GM23338 (cell line): ENCODE measurements around the gene ARL13A.

Experiments
- POLR2AphosphoS5 ChIP-seq: IDR thresholded peaks from 2 replicates; pipeline ENCODE4 v1.6.1; 2016; ENCODE audit warnings: antibody characterized with exemption, low read depth
- TF ChIP-seq, protein P1 (sequence below), 2 experiments: fragments of 200-600 bp in 1 of 2; sonication (generic) in 1 of 2; conservative IDR thresholded peaks; 2 replicates each; pipeline versions ENCODE4 v1.5.1 to v1.6.1; 2016 to 2017; ENCODE audit warnings: antibody characterized with exemption in 2 of 2, low read depth in 2 of 2, mild to moderate bottlenecking in 2 of 2, moderate library complexity in 1 of 2

DNA sequence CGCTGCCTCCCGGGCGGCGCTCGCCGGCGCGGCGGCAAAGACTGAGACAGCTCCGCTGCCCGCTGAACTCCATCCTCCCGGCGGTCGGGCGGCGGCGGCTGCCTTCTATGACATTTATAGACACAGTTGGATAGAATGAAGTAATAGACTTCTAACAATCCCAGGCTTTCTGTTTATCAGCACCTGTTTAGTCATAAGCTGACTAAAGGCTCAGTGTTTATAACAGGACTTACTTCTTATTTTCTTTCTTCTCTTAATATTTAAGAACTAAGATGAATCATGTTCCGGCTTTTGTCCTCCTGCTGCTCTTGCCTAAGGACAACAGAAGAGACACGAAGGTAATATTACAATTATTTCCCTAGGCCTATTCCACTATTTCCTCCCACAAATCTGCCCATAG lies 3.9 kb downstream of the ARL13A start:
- TF ChIP-seq, protein P1, sequence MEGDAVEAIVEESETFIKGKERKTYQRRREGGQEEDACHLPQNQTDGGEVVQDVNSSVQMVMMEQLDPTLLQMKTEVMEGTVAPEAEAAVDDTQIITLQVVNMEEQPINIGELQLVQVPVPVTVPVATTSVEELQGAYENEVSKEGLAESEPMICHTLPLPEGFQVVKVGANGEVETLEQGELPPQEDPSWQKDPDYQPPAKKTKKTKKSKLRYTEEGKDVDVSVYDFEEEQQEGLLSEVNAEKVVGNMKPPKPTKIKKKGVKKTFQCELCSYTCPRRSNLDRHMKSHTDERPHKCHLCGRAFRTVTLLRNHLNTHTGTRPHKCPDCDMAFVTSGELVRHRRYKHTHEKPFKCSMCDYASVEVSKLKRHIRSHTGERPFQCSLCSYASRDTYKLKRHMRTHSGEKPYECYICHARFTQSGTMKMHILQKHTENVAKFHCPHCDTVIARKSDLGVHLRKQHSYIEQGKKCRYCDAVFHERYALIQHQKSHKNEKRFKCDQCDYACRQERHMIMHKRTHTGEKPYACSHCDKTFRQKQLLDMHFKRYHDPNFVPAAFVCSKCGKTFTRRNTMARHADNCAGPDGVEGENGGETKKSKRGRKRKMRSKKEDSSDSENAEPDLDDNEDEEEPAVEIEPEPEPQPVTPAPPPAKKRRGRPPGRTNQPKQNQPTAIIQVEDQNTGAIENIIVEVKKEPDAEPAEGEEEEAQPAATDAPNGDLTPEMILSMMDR (conservative IDR thresholded peaks at IDR 0.05; ENCODE audit: low read depth in 2 of 2) = no peak
- no peak for TF ChIP-seq POLR2AphosphoS5
